NCI-H128 (cell line): Measurements from ENCODE around the gene ACTL7B.
A peak's percentile ranks its signal among the peaks of the same experiment; 100 is the strongest.
"Not testable (repeated sequence)": the region's sequence is repeated elsewhere in the genome, so short reads cannot be mapped to it uniquely, and the experiment has no call there.

ENCODE experiments used
- DNase-seq: peaks from one replicate; lab custom pipeline; 2025; ENCODE audit not compliant: unreplicated experiment; lab: John Stamatoyannopoulos, UW

The ACTL7B gene, protein sequence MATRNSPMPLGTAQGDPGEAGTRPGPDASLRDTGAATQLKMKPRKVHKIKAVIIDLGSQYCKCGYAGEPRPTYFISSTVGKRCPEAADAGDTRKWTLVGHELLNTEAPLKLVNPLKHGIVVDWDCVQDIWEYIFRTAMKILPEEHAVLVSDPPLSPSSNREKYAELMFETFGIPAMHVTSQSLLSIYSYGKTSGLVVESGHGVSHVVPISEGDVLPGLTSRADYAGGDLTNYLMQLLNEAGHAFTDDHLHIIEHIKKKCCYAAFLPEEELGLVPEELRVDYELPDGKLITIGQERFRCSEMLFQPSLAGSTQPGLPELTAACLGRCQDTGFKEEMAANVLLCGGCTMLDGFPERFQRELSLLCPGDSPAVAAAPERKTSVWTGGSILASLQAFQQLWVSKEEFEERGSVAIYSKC

DNA sequence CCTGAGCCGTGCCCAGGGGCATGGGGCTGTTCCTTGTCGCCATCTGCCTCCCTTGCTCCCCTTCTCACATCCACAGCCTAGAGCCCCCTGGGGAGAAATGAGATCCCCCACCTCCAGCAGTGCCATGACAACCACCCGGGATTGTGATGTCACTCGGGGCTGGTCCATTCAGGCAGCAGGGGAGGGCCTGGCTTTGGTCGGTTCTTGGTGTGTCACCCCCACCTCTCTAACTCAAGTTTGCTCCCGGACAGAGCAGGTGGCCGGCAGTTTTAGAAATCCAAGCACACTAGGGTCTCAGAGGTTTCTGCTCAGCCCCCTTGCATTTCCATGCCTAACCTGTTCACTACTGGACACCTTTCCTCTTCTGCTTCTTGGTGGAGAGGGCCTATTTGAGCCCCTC is at the start of gene ACTL7B:
TSS of gene ACTL7B (minus strand) at position 99 of the 400 bp plus-strand sequence. CDS start at position 43, 56 bp downstream.
- DNase-seq: no peak

DNA sequence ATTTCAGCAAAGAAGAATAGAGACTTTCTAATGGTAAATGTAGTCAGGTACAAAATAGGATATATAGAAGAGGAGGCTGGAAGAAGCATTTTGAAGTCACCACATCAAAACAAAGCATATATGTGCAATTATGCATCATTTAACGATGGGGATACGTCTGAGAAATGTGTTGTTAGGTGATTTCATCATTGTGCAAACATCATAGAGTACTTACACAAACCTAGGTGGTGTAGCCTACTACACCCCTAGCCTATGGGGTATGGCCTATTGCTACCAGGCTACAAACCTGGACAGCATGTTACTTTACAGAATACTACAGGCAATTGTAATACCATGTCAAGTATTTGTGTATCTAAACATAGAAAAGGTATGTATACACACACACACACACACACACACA is 49.7 kb upstream of the ACTL7B start:
- DNase-seq: no peak

DNA sequence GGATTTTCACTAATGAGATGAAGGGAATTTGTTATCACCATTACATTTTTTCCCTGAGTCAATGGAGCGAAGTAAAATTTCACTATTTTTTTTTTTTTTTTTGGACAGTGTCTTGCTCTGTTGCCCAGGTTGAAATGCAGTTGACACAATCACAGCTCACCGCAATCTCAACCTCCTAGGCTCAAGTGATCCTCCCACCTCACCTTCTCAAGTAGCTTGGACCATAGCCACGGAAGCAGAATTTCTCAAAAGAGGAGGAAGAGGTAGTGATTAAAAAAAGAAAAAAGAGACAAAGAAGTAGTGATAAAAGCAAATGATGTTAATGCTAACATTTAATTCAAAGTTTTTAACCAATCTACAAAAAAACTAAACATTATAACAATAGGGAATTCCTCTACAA is 48.4 kb upstream of the ACTL7B start:
- DNase-seq: no peak

- DNase-seq: no peak
Measured at GRCh38 chr9:108903420-108904103, 47.8 kb upstream of the ACTL7B start.

DNA sequence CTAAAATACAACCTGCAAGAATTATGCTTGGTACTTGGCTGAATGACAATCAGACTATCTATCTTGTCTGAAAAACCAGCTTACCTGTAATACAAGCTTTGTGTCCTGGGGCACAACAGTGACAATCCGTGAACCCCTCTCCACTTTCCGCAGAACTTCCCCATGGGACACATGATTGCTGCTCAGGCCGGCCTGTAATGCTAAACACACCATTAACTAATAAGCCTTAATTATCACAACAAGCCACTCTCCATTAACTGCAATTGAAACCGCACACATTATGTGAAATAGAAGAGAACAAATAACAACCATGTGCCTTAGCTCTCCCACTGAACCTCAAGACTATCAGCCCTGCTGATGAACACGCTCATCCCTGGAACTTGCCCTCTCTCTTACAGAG is 44.4 kb upstream of the ACTL7B start:
- DNase-seq: no peak

DNA sequence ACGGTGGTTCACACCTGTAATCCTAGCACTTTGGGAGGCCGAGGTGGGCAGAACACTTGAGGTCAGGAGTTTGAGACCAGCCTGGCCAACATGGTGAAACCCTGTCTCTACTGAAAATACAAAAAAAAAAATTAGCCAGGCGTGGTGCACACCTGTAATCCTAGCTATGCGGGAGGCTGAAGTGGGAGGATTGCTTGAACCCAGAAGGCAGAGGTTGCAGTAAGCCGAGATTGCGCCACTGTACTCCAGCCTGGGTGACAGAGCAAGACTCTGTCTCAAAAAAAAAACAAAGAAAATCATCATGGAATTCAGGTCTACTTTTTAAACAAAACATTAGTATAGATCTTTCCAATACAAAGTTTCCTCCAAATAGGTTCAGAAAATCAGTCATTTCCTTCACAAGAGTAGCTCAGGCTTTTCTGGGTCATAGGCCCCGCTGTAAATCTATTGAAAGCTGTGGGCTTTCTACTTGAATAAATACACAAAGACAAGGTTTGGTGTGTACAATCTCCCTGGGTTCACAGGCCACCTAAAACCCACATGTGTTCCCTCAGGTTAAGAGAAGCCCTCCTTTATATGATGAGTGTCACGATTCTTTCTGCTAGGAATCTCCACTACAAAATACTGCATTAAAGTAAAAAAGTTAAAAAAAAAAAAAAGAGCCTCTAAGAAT is 43.4 kb upstream of the ACTL7B start:
- not testable (repeated sequence) for DNase-seq

- no peak for DNase-seq
Measured at GRCh38 chr9:108897324-108898096, 41.7 kb upstream of the ACTL7B start.

- DNase-seq: no peak
Measured at GRCh38 chr9:108894225-108894997, 38.6 kb upstream of the ACTL7B start.

- no peak for DNase-seq
Measured at GRCh38 chr9:108889649-108890067, 33.9 kb upstream of the ACTL7B start.

DNA sequence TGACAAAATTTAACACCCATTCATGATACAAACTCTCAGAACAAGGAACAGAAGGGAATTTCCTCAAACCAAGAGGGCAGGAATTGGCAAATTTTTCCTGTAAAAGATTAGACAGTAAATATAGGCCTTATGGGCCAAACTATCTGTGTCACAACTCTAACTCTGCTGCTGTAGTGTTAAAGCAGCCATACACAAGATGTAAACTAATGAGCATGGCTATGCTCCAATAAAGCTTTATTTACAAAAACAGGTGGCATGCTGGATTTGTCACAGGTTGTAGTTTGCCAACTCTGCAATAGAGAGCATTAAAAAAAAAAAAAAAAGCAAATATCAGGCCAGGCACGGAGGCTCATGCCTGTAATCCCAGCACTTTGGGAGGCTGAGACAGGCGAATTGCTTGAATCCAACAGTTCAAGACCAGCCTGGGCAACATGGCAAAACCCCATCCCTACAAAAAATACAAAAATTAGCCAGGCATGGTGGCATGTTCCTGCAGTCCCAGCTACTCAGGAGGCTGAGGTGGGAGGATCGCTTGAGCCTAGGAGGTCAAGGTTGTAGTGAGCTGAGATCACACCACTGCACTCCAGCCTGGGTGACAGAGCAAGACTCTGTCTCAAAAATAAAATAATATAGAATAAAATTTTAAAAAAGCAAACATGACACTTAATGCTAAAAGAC is 30.9 kb upstream of the ACTL7B start:
- DNase-seq: not testable (repeated sequence)

GRCh38 chr9:108885643-108886348 is 30.0 kb upstream of the ACTL7B start:
- peak; percentile 78 for DNase-seq

GRCh38 chr9:108884701-108885100 is 28.9 kb upstream of the ACTL7B start:
- no peak for DNase-seq

- DNase-seq: no peak
Measured at GRCh38 chr9:108883085-108883484, 27.3 kb upstream of the ACTL7B start.

GRCh38 chr9:108882052-108882888 is 26.5 kb upstream of the ACTL7B start:
- DNase-seq: no peak

- no peak for DNase-seq
Measured at GRCh38 chr9:108880738-108881316, 25.0 kb upstream of the ACTL7B start.

GRCh38 chr9:108877524-108877923 is 21.7 kb upstream of the ACTL7B start:
- DNase-seq: no peak

DNA sequence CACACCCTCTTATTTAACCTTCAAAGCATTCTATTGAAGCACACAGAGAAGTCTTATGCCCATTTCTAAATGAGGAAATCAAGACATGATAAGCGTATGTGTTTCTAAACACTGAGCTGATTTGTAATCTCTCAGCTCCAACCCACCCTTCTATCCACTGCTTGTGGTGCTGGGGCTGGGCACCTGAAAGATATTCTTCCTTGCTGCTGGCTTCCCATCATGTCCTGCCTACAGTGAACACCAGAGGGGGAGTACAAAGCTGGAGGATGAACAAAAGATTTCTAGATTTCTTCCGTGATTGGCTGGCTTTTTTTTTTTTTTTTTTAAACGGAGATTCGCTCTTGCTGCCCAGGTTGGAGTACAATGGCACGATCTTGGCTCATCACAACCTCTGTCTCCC is 20.6 kb upstream of the ACTL7B start:
- no peak for DNase-seq
